CD4-positive, alpha-beta T cell treated with Interleukin-4 for 4 hours (primary cell): Measurements from ENCODE around the gene KAZN.

ENCODE experiments used
- DNase-seq: peaks from one replicate; pipeline ENCODE4 v3.0.0-alpha.2; 2020

KAZN gene

DNA sequence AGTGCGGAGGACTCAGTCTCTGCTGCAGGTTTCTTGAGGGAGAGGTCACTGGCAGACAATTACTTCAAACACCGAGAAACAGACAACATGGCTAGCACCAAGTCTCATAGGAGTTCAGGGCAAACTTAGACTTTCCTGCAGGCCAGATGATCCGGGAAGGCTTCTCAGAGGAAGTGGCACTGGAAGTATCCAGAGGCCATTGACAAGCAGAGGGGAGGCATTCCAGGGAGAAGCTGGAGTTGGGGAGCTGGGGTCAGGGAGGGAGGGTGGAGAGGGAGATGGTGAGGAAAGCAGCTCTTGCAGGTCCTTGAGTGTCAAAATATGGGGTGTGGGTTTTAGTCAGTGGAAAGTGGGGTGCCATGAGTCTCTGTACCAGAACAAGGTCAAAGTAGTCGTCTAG, 147.9 kb downstream of the KAZN start:
- no peak for DNase-seq

DNA sequence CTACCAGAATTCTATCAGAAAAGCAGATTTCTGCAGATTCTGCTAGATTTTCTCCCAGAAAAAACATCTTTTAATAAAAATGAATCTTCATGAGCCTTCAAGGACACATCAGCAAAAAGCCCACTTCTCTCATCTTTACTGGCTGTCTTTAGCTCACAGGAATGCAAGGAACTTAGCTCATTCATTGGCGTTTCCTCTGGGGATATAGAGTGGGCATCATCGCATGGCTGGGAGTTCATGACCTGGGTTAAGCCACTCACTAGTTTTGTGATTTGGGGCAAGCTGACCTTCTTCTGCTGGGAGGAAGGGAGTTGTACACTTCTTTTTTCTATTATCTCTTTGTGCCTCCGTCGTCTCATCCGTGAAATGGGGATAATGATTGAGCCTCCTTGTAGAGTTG, 149.7 kb downstream of the KAZN start:
- no peak for DNase-seq

DNA sequence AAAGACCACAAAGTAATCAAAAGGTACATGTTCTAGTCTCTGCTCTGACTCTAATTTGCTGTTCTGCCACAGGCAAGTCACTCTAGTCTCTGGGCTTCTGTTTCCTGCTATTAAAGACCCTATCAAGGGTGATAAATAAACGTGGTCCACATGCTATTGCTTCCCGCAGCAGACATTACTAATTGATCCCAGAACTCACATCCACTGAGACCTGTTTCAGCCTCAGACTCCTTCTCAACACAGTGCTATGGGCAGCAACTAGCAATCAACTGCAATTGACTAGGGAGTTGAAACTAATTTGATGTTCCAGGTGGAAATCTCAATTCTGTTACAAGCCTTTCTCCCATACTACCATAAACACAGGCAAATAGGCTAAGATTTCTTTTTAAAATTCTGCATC, 150.5 kb downstream of the KAZN start:
- DNase-seq = no peak

DNA sequence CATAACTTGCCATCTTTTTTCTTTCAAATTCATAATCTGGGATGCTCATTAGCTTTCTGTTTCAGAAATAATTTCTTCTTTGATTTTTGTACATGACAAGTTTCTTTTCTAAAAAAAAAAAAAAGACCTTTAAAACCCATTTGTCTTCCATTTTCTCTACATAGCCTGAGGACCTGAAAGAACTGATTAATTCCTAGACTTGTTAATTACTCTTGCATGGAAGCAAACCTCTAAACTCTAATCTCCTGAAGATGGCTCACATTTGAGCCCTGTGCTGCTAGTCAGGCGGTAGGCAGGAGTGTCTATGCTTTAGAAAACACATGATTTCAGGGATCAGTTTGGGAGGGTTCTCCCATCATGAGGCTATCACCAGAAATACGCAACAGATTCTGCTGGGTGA, 152.0 kb downstream of the KAZN start:
- DNase-seq = no peak

DNA sequence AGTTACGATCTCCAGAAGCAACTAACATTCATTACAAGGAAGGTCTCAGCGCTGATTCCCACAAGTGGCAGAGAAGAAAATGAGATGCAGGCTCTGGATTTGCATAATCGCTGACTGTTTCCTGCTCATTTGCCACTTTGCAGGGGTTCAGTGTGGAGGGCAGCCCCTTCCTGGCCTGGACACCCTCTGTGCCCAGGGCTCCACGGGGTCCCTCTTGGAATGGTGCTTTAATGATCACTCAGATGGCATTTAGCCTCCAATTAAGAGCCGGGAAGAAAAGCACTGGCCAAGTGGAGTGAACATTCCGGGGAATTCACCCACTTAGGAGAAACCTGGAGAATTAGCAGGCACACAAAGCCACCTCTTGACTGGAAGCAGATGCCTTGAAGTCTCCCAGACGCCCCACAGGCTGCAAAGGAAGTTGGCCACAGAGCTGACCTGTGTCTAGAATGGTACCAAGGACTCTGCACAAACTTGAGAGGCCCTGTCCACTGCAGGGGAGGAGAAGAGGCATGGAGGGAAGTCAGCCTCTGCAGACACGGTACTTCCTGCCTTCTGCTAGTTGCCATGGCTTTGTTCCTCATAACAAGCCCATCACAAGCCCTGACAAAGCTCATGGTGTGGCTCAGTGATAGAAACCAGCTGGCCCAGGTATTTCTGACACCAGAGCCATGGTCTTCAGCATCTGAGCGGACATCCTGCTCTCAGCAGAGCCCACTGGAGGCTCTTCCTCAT, 157.2 kb downstream of the KAZN start:
- DNase-seq = no peak

DNA sequence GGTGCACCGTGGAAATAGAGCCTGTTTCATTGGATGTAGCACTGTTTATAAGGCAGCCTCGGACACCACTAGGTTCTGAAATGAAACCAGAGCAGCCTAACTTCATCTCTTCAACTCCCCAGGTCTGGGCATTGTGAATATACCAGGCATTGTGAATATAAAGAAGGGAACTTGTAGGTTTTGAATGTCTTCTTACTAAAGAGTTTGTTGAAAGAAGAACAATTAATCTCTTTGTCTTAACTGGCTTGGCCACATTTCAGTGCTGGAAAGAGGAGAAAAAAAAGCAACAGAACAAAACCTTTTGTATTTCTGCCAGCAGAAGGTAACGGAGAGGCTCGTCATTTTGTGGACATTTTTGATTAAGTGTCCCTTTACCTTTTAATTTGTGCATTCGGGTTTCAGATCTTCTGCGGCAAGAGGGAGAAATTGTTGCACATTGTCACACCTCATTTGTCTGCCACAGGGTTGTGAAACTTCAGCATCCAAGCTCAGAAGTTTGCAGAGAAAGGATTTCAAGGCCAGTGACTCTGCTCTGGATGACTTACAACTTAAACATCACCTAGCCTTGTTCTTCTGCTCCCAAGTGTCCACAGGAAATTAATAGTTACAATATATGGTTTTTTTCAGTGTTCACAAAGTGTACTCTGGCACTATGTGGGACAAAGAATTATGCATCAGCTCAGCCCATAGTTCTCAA, 158.3 kb downstream of the KAZN start:
- DNase-seq = no peak

DNA sequence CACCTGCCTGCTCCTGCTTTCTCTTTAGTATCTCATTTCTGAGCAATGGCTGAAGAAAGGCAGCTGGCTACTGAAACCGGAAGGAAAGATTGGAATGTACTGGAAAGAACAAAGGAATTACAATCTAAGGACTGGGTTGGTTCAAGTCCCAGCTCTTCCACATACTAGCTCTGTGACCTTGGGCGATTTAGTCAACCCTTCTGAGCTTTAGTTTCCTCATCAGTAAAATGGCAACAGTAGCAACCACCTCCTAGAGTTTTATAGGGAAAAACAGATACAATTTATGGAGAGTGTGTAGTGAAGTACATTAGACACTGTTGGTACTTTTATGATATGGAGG, 158.8 kb downstream of the KAZN start:
- no peak for DNase-seq

DNA sequence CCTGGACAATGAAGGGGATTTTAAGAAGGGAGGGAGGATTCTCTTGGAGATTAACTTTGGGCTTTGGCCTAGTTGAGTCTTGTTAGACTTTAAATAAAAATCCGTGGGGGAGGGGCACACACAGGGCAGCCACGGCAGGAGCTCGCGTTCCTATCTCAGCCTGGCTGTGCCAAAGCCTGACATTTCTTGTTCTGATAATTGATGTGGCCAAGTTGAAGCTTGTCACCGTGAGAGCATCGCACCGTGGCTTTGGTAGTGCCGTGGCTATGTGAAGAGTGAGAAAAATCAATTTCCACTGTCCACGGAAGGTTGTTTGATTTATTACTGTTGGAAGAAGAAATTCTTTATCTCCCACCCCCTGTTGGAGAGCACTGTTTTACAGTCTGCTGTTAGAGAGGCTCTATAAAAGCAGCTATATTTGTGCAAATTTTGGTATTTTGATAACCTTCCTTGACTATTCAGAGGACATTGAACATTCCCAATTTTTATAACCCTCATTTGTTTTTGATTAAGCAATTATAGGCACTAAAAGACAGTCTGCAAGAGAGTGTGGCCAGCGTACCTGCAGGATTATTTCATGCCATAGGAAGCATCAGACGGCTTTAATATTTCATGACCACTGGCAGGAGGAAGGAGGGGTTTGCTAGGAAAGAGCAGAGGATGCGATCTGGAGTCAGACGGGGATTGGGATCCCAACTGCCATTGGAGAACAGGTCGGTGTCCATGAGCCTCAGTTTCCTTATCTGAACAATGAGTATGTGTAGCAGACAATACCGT, 160.7 kb downstream of the KAZN start:
- DNase-seq = no peak

DNA sequence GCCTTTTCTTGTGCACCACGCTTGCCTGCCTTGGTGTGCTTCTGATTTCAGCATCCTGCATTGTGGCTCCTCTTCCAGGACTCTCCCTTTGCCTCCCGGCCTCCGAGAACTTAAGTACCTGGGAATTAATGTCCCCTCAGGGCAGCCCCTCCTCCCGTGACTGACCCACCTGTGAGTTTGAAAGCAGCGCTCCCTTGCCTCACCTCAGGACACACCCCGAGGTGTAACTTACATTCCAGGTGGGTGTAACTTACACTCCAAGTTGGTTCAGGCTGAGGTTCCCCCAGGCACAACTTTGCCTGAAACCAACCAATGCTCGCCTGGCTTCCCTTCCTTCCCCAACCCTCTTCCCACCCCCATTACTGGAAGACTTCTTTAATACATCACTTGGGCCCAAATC, 161.4 kb downstream of the KAZN start:
- DNase-seq = no peak

DNA sequence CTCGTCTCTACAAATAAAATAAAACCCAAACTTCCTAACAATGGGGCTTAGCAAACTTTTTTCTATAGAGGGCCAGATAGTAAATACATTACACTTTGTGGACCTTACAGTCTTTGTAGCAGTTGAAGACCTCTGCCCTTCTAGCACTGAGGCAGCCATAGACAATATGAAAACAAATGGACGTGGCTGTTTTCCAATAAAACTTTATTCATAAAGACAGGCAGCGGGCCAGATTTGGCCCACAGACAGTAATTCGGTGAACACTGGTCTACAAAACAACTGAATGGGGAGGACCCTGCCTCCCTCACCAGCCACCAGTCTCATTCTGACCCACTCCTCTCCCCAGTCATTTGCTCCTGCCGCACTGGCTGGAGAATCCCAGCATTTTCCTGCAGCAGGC, 162.3 kb downstream of the KAZN start:
- DNase-seq = no peak

DNA sequence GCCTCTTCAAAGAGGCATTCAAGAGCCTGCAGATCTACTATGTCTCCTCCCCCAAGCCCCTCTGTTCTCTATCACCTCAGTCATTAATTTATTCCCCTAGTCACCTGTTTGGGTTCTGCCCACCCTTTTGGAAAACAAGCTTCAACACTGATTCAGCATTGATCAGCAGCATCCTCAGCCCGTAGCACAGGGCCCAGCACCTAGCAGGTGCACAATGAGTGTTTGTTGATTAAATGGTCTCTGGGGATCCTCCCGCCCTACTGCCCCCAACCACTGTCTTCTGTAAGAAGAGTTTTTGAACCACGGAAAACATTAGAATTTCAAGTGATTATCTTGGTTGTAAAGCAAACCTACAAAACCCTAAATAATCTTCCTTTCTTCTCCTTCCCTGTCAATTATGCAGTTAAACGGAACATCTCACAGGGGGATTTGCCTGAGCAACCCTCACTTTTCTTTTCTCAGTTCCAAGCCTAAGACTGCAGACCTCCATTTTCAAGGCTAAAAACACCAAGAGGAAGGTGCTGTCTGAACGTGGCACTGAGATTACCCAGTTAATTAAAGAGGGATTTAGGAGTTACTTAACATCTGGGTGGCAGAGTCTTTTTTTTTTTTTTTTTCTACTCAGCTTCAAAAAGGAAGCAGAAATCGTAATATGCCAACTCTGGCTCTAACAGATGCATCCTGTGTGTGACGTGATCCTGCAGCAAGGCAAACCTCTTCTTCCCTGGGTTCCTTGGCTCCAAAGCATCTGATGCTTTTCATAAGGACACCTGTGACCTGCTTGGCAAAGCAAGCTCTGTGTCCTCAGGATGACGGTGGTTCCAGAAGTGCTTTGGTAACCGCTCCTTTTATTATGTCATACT, 163.0 kb downstream of the KAZN start:
- no peak for DNase-seq

DNA sequence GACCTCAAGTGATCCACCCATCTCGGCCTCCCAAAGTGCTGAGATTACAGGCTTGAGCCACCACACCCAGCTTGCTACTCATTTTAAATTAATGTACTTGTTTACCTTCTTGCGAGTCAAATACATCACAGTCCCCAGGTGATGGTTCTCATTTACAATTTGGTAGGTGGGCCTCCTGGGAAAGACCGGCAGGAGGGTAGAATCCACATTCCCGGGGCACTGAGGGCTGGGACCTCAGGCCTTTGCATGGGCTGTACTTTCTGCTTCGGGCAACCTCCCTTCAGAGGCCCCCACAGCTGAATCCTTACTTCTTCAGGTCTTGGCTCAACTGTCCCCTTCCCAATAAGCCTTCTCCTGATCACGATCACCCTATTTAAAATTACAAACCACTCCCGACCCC, 165.5 kb downstream of the KAZN start:
- no peak for DNase-seq

DNA sequence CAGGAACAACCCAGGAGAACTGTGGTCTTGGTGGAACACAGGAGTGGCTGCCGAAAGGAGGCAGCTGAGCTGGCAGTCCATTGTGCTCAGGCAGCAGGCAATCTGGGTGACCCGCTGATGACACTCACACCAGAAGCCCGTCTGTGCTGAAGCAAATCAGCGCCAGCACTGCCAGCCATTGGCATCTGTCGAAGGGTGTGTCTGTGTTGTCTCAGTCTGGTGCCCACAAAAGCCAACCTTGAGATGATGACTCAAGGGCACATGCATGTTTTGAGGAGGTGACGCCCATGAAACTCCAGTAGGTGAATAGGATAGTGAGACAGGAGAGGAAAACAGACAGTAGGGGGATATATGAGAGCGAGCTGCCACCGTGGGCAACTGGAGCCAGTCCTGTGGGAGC, 167.3 kb downstream of the KAZN start:
- no peak for DNase-seq

DNA sequence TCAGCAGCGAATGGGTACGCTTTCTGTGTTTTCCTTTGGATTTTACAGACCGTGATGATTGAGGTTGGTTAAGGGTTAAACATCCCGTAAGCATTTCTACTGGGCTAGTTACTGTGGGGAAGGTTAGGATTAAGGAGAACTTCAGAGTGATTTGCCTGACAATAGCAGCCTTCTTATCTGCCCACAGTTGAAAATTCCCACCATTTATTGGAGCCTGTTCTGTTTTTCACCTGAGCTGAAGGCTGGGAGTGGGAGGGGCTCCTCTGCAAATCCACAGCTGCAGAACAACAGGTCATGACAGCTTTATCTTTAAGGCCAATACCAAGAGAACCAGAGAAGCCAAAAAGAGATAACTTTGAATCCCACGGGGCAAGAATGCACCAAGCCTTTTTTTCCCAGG, 168.6 kb downstream of the KAZN start:
- DNase-seq = no peak

DNA sequence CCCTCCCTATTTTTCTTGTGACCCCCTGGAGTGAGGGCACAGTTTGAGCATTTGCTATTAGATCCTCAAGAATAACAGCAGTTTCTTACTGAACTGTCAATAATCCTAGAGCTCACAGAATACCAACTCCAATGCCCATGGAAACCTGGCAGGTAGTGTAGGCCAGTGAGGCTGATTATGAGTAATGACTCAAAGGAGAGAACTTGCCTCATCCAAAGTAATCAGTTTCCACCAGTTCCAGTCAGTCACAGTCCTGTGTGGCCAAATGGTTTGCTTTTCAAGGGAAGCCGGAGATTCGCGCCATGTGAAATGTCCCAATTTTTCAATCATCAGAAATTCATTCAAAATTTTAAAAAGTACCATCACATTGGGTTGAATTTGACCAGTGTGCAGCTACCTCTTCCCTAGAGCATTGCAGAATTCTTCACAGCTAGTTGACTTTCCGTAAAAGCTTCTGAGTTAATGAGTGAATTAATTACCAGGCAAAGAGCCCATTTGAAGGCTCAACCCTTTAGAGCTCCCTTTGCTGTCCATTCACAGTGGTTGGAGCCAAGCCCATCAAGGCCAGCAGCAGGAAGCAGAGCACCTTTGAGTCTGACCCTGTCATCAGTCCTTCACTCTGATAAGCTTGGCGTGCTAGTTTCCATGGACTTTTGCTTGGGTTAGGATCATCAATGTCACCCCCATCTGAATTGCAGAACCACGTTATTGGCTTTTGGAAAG, 170.3 kb downstream of the KAZN start:
- no peak for DNase-seq

DNA sequence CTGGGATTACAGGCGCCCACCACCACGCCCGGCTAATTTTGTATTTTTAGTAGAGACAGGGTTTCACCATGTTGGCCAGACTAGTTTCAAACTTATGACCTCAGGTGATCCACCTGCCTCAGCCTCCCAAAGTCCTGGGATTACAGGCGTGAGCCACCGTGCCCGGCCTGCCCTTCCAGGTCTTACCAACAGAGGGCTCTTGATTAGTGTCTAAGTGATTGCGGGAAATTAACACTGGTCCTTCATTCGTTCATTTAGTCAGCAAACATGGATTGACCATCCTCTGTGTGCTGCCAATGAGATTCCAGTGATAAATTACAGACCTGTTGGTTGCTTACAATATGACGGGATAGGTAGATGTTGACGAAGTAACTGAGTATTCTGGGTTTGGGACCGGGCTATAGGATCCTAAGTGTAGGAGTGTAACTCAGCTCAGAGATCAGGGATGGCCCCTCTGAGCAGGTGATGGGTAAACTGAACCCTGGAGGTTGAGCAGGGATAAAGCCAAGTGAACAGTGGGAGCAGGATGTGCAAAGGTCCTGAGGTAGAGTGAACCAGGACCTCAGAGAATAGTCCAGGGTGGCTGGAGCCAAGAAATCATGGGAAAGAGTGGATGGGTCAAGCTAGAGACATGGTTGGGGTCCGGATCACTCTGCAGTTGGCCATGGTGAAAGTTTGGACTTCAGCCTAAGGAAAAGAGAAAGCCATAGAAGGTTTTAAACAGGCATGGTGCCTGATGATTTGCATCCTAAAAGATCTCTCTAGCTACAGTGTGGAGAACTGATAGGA, 171.2 kb downstream of the KAZN start:
- no peak for DNase-seq

DNA sequence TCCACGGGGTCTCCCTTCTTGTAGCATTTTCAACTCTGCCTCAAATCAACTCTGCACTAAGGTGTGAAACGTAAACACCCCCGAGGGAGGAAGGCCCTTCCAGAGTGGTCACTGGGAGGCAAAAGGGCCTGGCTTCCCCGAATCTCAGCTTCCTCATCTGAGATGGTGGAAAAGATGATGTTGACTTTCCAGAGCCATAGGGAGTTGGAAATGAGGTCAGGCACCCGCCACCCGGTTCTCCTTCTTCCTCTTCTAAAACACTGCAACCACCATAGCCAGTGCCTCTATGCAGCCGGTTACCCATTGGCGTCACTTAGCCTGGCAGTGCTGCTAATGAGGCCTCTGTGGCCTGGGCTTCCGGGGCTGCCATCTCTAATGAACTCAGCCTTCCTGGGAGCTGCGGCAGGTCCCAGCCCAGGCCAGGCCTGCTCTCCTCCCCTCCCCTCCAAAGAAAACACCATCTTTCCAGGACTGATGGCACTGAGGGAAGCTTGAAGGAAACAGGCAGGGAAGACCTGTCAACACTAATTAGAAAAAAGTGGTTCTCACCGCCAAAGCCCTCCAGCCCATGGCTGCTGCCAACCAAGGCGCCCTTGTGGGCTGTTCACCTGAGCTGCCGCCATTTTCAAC, 175.0 kb downstream of the KAZN start:
- DNase-seq = no peak

DNA sequence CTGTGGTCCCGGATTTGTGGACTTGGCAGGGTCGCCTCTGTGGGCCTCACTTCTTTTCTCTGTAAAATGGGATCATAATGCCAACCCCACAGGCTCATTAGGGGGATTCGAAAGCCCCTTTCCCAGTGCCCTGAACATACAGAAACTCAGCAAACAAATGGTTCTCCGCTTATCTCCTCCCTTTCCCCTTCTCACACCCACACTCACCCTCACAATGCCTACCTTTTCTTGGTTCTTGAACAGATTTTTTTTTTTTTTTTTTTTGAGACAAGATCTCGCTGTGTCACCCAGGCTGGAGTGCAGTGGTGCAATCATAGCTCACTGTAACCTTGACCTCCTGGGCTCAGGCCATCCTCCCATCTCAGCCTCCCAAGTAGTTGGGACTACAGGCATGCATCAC, 175.7 kb downstream of the KAZN start:
- DNase-seq = no peak

DNA sequence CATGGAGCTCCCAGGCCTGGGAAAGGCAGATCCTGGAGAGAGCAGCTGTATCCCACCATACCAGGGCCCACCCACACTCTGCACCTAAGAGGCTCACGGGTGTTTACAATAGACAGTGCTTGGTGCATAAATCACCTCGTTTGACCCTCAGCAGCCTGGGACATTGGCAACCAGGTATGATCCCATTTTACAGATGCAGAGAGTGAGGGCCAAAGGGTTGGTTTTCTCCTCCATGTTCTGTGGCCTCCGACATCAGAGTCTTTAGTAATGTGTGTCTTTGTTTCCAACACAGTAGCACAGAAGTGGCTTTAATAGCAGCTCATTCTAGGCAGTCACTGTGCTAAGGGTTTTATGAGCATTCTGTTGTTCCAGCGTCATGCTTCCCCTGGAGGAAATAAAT, 176.5 kb downstream of the KAZN start:
- no peak for DNase-seq

DNA sequence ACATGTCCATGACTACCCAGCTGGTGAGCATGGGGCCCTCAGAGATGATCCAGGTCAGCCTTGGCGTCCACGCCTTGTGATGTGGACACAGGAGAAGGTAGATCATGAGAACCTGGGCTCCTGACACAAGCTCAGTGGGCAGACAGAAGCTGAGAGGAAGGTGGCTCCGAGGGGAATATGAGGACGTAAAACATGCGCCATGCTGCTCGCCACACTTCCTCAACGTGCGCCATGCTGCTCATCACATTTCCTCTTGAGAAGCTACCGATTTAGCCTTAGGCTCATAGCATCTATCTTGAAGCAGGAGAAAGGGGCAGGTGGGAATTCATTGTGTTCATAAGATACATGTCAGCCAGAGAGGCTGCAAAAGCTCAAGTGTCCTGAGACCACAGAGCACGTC, 176.9 kb downstream of the KAZN start:
- DNase-seq = no peak
